HG02943 (cell line): ENCODE measurements around the gene TMEM121.
"Not testable (repeated sequence)": the region's sequence is repeated elsewhere in the genome, so short reads cannot be mapped to it uniquely, and the experiment has no call there.

Source experiments
- ATAC-seq: cut with Tn5 transposase; IDR thresholded peaks from one replicate; pipeline ENCODE4 v1.9.1; 2021; ENCODE audit warnings: mild to moderate bottlenecking, low read depth, moderate library complexity; ENCODE audit not compliant: unreplicated experiment

Gene TMEM121

DNA sequence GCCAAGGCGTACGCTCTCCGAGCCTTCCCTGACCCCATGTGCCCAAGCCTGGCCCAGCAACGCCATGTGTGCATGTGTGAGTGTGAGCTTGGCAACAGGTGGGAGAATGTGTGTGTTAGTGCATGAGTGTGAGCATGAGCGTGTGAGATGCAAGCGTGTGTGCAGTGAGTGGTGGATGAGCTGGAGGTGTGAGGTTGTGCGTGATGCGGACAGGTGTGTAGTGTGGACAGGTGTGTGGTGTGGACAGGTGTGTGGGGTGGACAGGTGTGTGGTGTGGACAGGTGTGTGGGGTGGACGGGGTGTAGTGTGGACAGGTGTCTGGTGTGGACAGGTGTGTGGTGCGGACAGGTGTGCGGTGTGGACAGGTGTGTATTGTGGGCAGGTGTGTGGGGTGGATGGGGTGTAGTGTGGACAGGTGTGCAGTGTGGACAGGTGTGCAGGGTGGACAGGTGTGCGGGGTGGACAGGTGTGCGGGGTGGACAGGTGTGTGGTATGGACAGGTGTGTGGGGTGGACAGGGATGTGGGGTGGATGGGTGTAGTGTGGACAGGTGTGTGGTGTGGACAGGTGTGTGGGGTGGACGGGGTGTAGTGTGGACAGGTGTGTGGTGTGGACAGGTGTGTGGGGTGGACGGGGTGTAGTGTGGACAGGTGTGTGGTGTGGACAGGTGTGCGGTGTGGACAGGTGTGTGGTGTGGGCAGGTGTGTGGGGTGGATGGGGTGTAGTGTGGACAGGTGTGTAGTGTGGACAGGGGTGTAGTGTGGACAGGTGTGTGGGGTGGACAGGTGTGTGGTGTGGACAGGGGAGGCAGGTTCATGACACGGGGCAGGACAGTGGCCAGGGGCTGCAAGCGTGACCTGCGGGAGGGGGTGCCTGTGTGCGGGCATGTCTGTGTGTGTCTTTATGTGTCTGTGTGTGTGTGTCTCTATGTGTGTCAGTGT is 41.1 kb downstream of the TMEM121 start:
- not testable (repeated sequence) for ATAC-seq

DNA sequence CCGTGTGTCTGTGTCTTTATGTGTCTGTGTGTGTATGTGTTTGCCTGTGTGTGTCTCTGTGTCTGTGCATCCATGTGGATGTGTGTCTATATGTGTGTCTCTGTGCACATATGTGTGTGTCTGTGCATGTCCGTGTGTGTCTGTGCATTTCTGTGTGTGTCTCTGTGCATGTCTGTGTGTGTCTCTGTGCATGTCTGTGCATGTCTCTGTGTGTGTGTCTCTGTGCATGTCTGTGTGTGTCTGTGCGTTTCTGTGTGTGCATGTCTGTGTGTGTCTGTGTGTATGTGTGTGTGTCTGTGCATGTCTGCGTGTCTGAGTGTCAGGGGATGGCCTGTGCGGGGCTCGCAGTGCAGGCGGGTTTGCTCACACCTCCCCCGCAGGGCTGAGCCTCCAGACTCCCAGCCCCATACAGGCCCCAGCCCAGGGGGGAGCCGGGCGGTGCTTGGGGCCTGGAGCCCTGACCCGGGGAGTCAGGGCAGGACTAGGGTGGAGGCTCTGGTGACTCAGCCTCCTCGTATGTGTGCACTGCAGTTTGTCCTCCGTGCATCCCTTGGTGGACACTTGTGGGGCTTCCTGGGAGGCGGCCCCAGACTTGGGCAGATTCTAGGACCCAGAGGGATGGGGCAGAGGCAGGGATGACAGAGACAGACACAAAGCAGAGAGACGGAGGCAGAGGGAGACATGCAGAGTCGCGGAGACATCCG is 41.9 kb downstream of the TMEM121 start:
- not testable (repeated sequence) for ATAC-seq

DNA sequence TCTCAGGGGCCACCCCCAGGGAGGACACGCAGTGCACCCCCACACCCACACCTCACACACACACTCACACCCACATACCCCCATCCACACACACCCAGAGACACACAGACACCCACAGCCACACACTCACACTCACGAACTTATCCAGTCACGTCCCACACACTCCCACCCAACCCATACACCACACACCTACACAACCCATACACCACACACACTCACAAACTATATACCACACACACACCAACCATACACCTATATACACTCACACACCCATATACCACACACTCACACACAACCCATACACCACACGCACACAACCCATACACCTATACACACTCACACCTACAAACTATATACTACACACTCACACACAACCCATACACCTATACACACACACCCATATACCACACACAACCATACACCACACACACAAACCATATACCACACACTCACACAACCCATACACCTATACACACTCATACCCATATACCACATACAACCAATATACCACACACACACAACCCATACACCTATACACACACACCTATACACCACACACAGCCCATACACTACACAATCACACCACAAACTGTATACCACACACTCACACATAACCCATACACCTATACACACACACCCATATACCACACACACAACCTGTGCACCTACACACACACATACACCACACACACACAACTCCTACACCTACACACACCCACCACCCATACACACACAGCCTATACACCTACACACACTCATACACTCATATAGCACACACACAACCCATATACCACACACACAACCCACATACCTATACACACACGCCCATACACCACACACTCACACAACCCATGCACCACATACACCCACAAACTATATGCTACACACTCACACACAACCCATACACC is 42.7 kb downstream of the TMEM121 start:
- ATAC-seq = no peak

DNA sequence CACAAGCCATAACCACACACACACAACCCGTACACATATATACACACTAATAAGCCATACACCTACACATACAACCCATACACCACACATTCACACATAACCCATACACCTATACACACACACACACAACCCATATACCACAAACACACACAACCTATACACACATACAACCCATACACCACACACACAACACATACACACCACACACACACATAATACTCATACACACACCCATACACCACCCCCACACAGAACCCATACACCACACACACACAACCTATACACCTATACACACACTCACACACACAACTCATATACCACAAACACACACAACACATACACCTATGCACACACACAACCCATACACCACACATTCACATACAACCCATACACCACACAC is 44.1 kb downstream of the TMEM121 start:
- no peak for ATAC-seq

DNA sequence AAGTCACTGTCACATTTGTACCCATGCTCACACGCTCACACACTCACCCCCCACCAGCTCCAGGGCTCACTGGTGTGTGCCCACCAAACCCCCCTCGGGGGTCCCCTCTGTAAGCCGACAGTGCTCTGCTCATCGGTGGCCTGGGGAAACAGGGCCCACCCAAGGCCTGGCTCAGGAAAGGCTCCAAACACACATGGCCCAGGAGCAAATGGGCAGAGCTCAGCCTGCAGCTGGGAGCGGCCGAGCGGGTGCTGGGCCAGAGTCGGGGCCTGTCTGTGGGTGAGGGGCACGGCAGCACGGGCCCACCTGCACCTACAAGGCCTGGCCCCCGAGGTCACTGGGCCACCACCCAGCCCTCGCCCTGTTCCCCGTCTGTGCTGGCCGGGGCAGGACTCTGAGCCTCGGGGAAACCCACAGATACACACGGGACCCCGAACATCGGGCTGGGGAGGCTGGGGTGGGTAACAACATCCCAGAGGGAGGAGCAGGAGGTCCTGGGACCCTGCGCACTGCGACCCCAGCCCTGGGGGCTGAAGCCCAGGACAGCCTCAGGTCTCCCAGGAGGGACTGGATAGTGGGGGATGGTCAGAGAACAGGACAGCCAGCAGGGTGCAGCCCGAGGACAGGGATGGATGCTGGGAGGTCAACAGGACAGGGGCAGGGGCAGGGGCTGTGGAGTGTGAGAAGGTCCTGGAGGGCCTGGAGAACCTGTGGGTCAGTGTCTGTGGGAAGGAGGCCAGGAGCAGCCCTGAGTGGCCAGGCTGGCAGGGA is 45.0 kb downstream of the TMEM121 start:
- ATAC-seq = not testable (repeated sequence)

DNA sequence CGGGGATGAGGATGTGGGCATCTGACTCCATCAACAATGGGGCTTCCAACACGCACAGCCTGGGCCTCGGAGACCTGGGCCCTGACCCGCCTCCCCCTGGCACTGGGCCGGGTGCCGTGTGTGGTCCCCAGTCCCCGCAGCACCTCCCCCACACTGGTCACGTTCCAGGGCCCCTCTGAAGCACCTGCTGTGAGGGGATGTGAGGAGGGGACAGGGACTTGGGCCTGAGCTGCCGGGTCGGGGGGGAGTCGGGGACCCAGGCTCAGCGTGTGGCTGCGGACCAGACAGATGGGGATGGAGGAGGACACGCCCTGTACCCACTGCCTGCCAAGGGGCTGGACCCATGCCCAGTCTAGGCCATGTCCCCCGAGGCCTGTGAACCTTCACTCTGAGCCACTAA is 45.7 kb downstream of the TMEM121 start:
- ATAC-seq = not testable (repeated sequence)

DNA sequence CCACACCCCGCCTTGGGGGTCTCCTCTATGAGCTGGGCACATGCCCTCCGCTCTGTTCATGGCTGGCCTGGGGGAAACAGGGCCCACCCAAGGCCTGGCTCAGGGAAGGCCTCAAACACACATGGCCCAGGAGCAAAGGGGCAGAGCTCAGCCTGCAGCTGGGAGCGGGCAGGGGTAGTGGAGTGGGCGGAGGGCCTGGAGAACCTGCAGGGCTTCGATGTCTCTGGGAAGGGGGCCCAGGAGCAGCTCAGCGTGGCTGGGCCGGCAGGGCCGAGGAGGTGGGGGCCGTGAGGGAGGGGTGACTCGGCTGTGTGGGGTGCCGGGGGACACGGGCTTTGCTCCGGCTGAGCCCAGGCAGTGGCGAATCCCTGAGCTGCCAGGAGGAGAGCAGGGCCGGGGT is 47.5 kb downstream of the TMEM121 start:
- ATAC-seq = not testable (repeated sequence)

DNA sequence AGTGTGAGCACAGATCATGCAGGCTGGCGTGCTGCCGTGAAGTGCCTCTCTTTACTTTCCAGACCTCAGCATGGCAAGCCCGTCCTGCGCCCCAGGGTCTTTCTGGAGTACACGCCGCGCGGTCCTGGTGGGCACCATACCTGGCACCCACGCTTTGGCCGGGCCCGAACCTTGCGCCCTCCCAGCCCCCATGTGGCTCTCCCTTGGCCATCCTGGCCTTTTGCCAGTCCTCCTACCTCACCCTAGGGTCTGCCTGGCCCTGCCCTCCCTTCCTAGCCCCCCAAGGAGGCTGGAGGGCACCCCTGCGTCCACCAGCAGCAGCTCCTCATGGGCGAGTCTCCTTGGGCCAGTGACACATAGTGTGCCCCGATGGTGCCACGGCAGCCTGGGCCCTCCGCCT is 48.0 kb downstream of the TMEM121 start:
- ATAC-seq = not testable (repeated sequence)

DNA sequence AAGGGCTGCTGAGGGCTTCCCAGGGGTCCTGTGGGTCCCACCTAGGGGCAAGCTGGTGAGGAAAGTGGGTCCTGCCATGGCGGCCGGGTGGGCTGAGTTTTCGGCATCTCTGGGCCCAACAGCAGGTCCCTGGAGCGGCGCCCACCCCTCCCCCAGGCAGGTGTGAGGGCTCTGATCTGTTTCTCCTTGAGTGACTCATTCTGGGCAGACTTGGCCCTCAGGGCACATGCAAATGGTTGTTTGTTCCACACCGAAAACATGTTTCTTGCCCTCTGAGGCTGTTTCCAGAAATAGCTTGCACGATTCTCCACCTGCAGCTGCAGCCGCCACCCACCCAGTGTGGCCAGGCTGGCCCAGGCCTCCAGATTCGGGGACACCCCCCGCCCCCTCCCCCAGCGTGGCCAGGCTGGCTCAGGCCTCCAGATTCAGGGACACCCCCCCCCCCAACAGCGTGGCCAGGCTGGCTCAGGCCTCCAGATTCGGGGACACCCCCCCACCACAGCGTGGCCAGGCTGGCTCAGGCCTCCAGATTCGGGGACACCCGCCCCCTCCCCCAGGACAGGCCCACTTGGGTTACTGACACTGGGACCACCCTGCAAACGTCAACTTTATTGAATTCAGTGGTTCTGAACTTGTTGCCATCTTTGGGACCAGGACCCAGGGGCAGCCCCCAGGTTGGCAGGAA is 48.8 kb downstream of the TMEM121 start:
- ATAC-seq = peak; percentile 48

DNA sequence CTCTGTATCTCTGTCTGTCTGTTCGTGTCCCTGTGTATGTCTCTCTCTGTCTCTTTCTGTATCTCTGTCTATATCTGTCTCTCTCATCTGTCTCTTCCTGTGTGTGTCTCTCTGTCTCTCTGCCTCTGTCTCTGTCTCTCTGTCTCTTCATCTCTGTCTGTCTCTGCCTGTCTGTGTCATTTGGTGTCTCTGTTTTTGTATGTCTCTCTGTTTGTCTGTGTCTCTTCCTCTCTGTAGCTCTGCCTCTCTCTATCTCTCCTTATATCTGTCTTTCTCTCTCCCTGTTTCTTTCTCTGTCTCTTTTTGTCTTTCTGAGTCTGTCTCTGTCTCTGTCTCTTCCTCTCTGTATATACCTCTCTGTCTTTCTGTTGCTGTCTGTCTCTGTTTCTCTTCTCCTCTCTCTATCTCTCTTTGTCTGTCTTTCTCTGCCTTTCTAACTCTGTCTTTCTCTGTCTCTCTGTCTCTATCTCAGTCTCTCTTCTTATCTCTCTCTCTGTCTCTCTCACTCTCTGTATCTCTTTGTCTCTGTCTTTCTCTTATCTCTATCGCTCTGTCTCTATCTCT is 50.2 kb downstream of the TMEM121 start:
- ATAC-seq = no peak

DNA sequence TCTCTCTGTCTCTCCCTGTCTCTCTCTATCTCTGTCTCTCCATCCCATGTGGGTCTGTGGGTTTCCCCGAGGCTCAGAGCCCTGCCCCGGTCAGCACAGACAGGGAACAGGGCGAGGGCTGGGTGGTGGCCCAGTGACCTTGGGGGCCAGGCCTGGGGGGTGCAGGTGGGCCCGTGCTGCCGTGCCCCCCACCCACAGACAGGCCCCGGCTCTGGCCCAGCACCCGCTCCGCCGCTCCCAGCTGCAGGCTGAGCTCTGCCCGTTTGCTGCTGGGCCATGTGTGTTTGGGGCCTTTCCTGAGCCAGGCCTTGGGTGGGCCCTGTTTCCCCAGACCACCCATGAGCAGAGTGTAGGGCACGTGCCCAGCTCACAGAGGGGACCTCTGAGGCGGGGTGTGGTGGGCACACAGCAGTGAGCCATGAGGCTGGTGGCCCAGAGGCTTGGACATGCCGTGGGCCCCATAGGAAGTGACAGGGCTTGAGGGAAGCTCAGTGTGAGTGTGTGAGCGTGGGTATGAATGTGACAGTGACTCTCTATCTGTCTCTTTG is 51.0 kb downstream of the TMEM121 start:
- ATAC-seq = no peak

DNA sequence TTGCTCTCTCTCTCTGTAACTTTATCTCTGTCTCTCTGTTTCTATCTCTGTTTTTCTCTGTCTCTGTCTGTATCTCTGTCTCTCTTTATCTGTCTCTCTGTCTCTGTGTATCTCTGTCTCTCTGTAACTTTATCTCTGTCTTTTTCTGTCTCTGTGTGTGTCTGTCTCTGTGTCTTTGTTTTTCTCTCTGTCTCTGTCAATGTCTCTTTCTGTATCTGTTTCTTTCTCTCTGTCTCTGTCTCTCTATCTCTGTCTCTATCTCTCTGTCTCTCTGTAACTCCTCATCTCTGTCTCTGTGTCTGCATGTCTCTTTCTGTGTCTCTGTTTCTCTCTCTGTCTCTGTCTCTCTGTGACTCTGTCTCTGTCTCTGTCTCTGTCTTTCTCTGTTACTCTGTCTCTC is 51.7 kb downstream of the TMEM121 start:
- no peak for ATAC-seq

DNA sequence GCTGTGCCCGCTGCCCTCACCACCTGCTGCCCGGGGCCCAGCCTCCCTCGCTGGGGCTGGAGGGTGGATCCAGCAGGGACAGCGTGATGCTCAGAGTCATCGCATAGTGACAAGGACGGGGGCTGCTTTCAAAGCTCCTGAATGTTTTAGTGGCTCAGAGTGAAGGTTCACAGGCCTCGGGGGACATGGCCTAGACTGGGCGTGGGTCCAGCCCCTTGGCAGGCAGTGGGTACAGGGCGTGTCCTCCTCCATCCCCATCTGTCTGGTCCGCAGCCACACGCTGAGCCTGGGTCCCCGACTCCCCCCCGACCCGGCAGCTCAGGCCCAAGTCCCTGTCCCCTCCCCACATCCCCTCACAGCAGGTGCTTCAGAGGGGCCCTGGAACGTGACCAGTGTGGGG is 52.8 kb downstream of the TMEM121 start:
- not testable (repeated sequence) for ATAC-seq
